HepG2 (cell line): ENCODE measurements around the gene C1orf74. TPM values are rescaled to one million over a fixed set of nuclear protein-coding genes. Genes with fewer than 3 reads are reported as not detected.

Experiments used
- ATAC-seq: fragments of 200-7000 bp; cut with Tn5 transposase; 3 replicates; pipeline ENCODE4 v1.9.1; 2020; ENCODE audit warnings: mild to moderate bottlenecking, moderate library complexity
- BruUV-seq: library from RNA; stranded (reverse); fragments of 400-500 nt; replicated peaks from 2 replicates; lab custom pipeline; 2021; lab: Mats Ljungman, UMichigan
- CTCF ChIA-PET: fragments of 300-600 bp; formaldehyde crosslinking; extraction: SDS; loops from one replicate; lab custom pipeline; 2021; ENCODE audit warnings: low total read pairs, inconsistent platforms, low intra/inter-chr PET ratio; lab: Yijun Ruan, JAX
- POLR2A ChIA-PET: fragments of 350-600 bp; sonication (Branson Sonifier 250); formaldehyde crosslinking; loops from one replicate; lab custom pipeline; 2020; ENCODE audit warnings: antibody characterized with exemption, inconsistent platforms; lab: Yijun Ruan, JAX
- DNase-seq: peaks from one replicate; pipeline ENCODE4 v3.0.0-alpha.2; 2015; ENCODE audit warnings: low spot score
- FAIRE-seq: peaks from 3 replicates; lab custom pipeline; 2011; peaks lifted over from hg19 to GRCh38; lab: Jason Lieb, UNC
- H2AFZ ChIP-seq: one replicate; pipeline ENCODE4 v1.6.1; 2011; ENCODE audit warnings: low read length, inconsistent platforms
- H3K27ac ChIP-seq: fragments of 300-600 bp; 3 replicates; pipeline ENCODE4 v1.8.0; 2011; ENCODE audit warnings: mixed run types, mild to moderate bottlenecking, mixed read lengths, low read length, inconsistent platforms; ENCODE audit not compliant: insufficient read depth; ENCODE audit errors: extremely low read length
- H3K27me3 ChIP-seq, 2 experiments: fragments of 200-600 bp in 1 of 2; 2 replicates in 1 of 2; 3 replicates in 1 of 2; pipeline versions ENCODE4 v1.6.0 to v1.8.0; 2011; ENCODE audit warnings: low read length in 2 of 2, mild to moderate bottlenecking in 2 of 2, moderate library complexity in 2 of 2, inconsistent platforms in 1 of 2; ENCODE audit not compliant: insufficient read depth in 2 of 2, control insufficient read depth in 1 of 2
- H3K36me3 ChIP-seq, 2 experiments: fragments of 200-600 bp in 1 of 2; replicated peaks in 1 of 2; 2 replicates in 1 of 2; 3 replicates in 1 of 2; pipeline versions ENCODE4 v1.5.1 to v1.8.0; 2011; ENCODE audit warnings: low read length in 2 of 2, inconsistent platforms in 1 of 2; ENCODE audit not compliant: insufficient read depth in 2 of 2, control insufficient read depth in 1 of 2
- H3K4me1 ChIP-seq: 2 replicates; pipeline ENCODE4 v1.5.1; 2012; ENCODE audit warnings: low read length, inconsistent platforms; ENCODE audit not compliant: insufficient read depth
- H3K4me2 ChIP-seq: 2 replicates; pipeline ENCODE4 v1.6.0; 2011; ENCODE audit warnings: low read depth, low read length, inconsistent platforms
- H3K4me3 ChIP-seq, 3 experiments: fragments of 200-600 bp in 1 of 3; sonication (generic), shearing (Covaris generic) in 1 of 3; replicated peaks in 1 of 3; 2 replicates each; pipeline ENCODE4 v1.5.1; 2011 to 2016; ENCODE audit warnings: low read length in 3 of 3, inconsistent platforms in 2 of 3, low read depth in 2 of 3, mild to moderate bottlenecking in 2 of 3, control low read depth in 1 of 3, mixed read lengths in 1 of 3; ENCODE audit not compliant: insufficient read depth in 1 of 3
- H3K79me2 ChIP-seq: one replicate; pipeline ENCODE4 v1.6.1; 2011; ENCODE audit warnings: low read length, inconsistent platforms; ENCODE audit not compliant: insufficient read depth
- H3K9ac ChIP-seq: 2 replicates; pipeline ENCODE4 v1.6.0; 2011; ENCODE audit warnings: mild to moderate bottlenecking, low read depth, low read length, inconsistent platforms; ENCODE audit not compliant: insufficient read depth
- H3K9me3 ChIP-seq: 2 replicates; pipeline ENCODE4 v1.5.1; 2012; ENCODE audit warnings: mild to moderate bottlenecking, low read length
- H4K20me1 ChIP-seq: 2 replicates; pipeline ENCODE4 v1.6.0; 2011; ENCODE audit warnings: inconsistent platforms, mild to moderate bottlenecking, low read length, moderate library complexity; ENCODE audit not compliant: insufficient read depth
- ARID4A ChIP-seq: sonication (generic); formaldehyde crosslinking; IDR thresholded peaks from 2 replicates; pipeline ENCODE4 v1.5.0; 2020; ENCODE audit warnings: mild to moderate bottlenecking, missing genetic modification reagents, borderline replicate concordance
- ATM ChIP-seq: fragments of 450-650 bp; IDR thresholded peaks from 2 replicates; pipeline ENCODE4 v1.7.1; 2017; ENCODE audit warnings: mild to moderate bottlenecking, borderline replicate concordance
- CHD2 ChIP-seq: IDR thresholded peaks from 2 replicates; pipeline ENCODE4 v1.6.1; 2011; ENCODE audit warnings: low read depth, low read length, improper control_type of control experiment
- CSRNP1 ChIP-seq: sonication (generic); formaldehyde crosslinking; IDR thresholded peaks from 2 replicates; pipeline ENCODE4 v1.8.1; 2023; ENCODE audit warnings: mild to moderate bottlenecking, missing genetic modification reagents
- MNT ChIP-seq: fragments of 450-650 bp; IDR thresholded peaks from 2 replicates; pipeline ENCODE4 v1.6.1; 2016
- MTF1 ChIP-seq: sonication (generic); formaldehyde crosslinking; IDR thresholded peaks from 2 replicates; pipeline ENCODE4 v1.5.0; 2020; ENCODE audit warnings: missing genetic modification reagents
- TEAD3 ChIP-seq: optimal IDR thresholded peaks from 2 replicates; pipeline ENCODE3; 2016; ENCODE audit warnings: borderline replicate concordance
- ZBTB46 ChIP-seq: sonication (generic); formaldehyde crosslinking; IDR thresholded peaks from 2 replicates; pipeline ENCODE4 v1.4.0; 2020; ENCODE audit warnings: mild to moderate bottlenecking, missing genetic modification reagents, borderline replicate concordance
- ZMYM2 ChIP-seq: sonication (generic); formaldehyde crosslinking; IDR thresholded peaks from 2 replicates; pipeline ENCODE4 v1.8.0; 2022; ENCODE audit warnings: mild to moderate bottlenecking, missing genetic modification reagents
- ZNF3 ChIP-seq: IDR thresholded peaks from 2 replicates; pipeline ENCODE4 v1.7.0; 2017; ENCODE audit warnings: inconsistent platforms
- ZNF724P ChIP-seq: sonication (generic); formaldehyde crosslinking; IDR thresholded peaks from 2 replicates; pipeline ENCODE4 v1.8.0; 2022; ENCODE audit warnings: missing genetic modification reagents, borderline replicate concordance
- ZNF768 ChIP-seq: sonication (generic); formaldehyde crosslinking; IDR thresholded peaks from 2 replicates; pipeline ENCODE4 v1.4.0; 2020; ENCODE audit warnings: missing genetic modification reagents
- in situ Hi-C: cut with HindIII; loops from 2 replicates; pipeline ENCODE4 v1.10.0; 2017; ENCODE audit warnings: low pct_unique_long_range_greater_than_20kb; ENCODE audit not compliant: extremely low pct_ligation_motif_present
- intact Hi-C: fragments of 100-400 bp; cut with micrococcal nuclease; formaldehyde crosslinking; loops from one replicate; pipeline ENCODE4 v1.10.0; 2022; ENCODE audit not compliant: unreplicated experiment
- polyA plus RNA-seq, 8 experiments: library from polyadenylated mRNA; depleted of rRNA in 3 of 8; stranded (reverse) in 7 of 8; unstranded in 1 of 8; fragments of >200 nt; fragmentation: Illumina TruSeq in 4 of 8; extraction: Trizol in 4 of 8; gene quantifications; 2 replicates each; pipeline versions ENCODE4 v1.2.1 to v1.2.3, GENCODE V29; 2011 to 2016; ENCODE audit warnings: low read depth in 4 of 8, missing spikeins in 1 of 8, mixed read lengths in 1 of 8; ENCODE audit not compliant: insufficient read depth in 1 of 8
- total RNA-seq, 5 experiments: library from RNA; depleted of rRNA; stranded (reverse); fragments of >200 nt; fragmentation: Illumina TruSeq; extraction: Trizol; gene quantifications; 2 replicates each; pipeline ENCODE4 v1.2.3, GENCODE V29; 2016; ENCODE audit warnings: low read depth in 1 of 5

C1orf74 gene
- total and polyA plus RNA-seq, 2 of the 13 experiments (the other 11 are each of a cell fraction or from before 2014, with no cell fraction given), result 0.33 to 0.71 TPM

GRCh38 chr1:209767096-209767495, 17.3 kb downstream of the C1orf74 start:
- Histone ChIP-seq H3K27me3 (peaks cover 1 to 6% of the 10 kb centered on the region in 2 experiments; a peak in 2 of 5 replicates), H4K20me1 (no peaks in the 10 kb centered on the region), H3K27ac (no peak overlapping the region), H3K9ac (no peak overlapping the region), H3K9me3 (peaks cover 8% of the 10 kb centered on the region; the same call in 1 of the 2 replicates), H3K4me2 (no peak overlapping the region), H3K36me3 (no peaks in the 10 kb centered on the region), H3K79me2 (no peaks in the 10 kb centered on the region), H2AFZ (no peak overlapping the region), H3K4me1 (no peaks in the 10 kb centered on the region), H3K4me3 (no peak overlapping the region)
- in situ Hi-C loops (no loop called here), intact Hi-C loops (no loop called here)
- FAIRE-seq, result no peak
- no peak for ATAC-seq
- ChIA-PET CTCF (no interaction called here), POLR2A (no interaction called here)
- BruUV-seq, result no TSS peak
- no peak for DNase-seq
- TF ChIP-seq ZNF724P (CRISPR knock-in tag) (no peak), ZBTB46 (CRISPR knock-in tag) (no peak), ATM (no peak), ZNF3 (CRISPR knock-in tag) (no peak), CSRNP1 (no peak), CHD2 (no peak), ZNF768 (CRISPR knock-in tag) (no peak), MNT (no peak), ARID4A (no peak), ZMYM2 (CRISPR knock-in tag) (no peak), MTF1 (no peak), TEAD3 (CRISPR knock-in tag) (no peak)
